Stimulated activated CD4-positive, alpha-beta T cell treated with anti-CD3 and anti-CD28 coated beads, Interleukin-15, amount 100 ng/mL, for 48 hours (primary cell): Measurements from ENCODE around the gene ANKLE2.
"Not testable (repeated sequence)": the region's sequence is repeated elsewhere in the genome, so short reads cannot be mapped to it uniquely, and the experiment has no call there.

Experiments used
- DNase-seq, 2 donors: peaks; one replicate each; pipeline ENCODE4 v3.0.0-alpha.2; 2020; ENCODE audit warnings: low read depth in 2 of 2

Gene ANKLE2

GRCh38 chr12:132719141-132719953, 42.3 kb downstream of the ANKLE2 start:
- DNase-seq: no peak

- DNase-seq: no peak
These were observed 43.0 kb downstream of the ANKLE2 start for GRCh38 chr12:132718644-132719043.

GRCh38 chr12:132717531-132718387, 43.9 kb downstream of the ANKLE2 start:
- no peak for DNase-seq

GRCh38 chr12:132717011-132717410, 44.6 kb downstream of the ANKLE2 start:
- no peak for DNase-seq

GRCh38 chr12:132716356-132716755, 45.3 kb downstream of the ANKLE2 start:
- DNase-seq: no peak

- DNase-seq: no peak
These were observed 45.8 kb downstream of the ANKLE2 start for GRCh38 chr12:132715874-132716273.

- DNase-seq: no peak
These were observed 48.5 kb downstream of the ANKLE2 start for GRCh38 chr12:132713123-132713522.

GRCh38 chr12:132711080-132711843, 50.4 kb downstream of the ANKLE2 start:
- no peak for DNase-seq

GRCh38 chr12:132710405-132711079, 51.1 kb downstream of the ANKLE2 start, which contains the start of gene PGAM5:
Gene PGAM5 (plus strand): TSS chr12:132710842. CDS start chr12:132710877, 35 bp downstream.
- peak; percentile 77 to 80 for DNase-seq

GRCh38 chr12:132710043-132710404, 51.6 kb downstream of the ANKLE2 start:
- no peak for DNase-seq

GRCh38 chr12:132708150-132708549, 53.5 kb downstream of the ANKLE2 start:
- DNase-seq: no peak

GRCh38 chr12:132707241-132707640, 54.4 kb downstream of the ANKLE2 start:
- DNase-seq: no peak

- DNase-seq: no peak
These were observed 58.0 kb downstream of the ANKLE2 start for GRCh38 chr12:132703641-132704040.

- no peak for DNase-seq
These were observed 59.0 kb downstream of the ANKLE2 start for GRCh38 chr12:132702640-132703039.

- DNase-seq: no peak
These were observed 61.3 kb downstream of the ANKLE2 start for GRCh38 chr12:132700212-132700822.

GRCh38 chr12:132698341-132698740, 63.3 kb downstream of the ANKLE2 start:
- DNase-seq: no peak

GRCh38 chr12:132695431-132695830, 66.2 kb downstream of the ANKLE2 start:
- no peak for DNase-seq

GRCh38 chr12:132694888-132695287, 66.7 kb downstream of the ANKLE2 start:
- DNase-seq: not testable (repeated sequence)

- DNase-seq: not testable (repeated sequence)
These were observed 69.6 kb downstream of the ANKLE2 start for GRCh38 chr12:132692030-132692429.

- no peak for DNase-seq
These were observed 71.5 kb downstream of the ANKLE2 start for GRCh38 chr12:132690112-132690511.

- DNase-seq: no peak
These were observed 72.4 kb downstream of the ANKLE2 start for GRCh38 chr12:132689227-132689626.
